ENCODE measurements around the gene UHRF2. TPM values are rescaled to one million over a fixed set of nuclear protein-coding genes. Genes with fewer than 3 reads are reported as not detected.
A peak's percentile ranks its signal among the peaks of the same experiment; 100 is the strongest.

The UHRF2 gene
- total RNA-seq, 1 experiment from 2014 or later, result 45.2 TPM

DNA sequence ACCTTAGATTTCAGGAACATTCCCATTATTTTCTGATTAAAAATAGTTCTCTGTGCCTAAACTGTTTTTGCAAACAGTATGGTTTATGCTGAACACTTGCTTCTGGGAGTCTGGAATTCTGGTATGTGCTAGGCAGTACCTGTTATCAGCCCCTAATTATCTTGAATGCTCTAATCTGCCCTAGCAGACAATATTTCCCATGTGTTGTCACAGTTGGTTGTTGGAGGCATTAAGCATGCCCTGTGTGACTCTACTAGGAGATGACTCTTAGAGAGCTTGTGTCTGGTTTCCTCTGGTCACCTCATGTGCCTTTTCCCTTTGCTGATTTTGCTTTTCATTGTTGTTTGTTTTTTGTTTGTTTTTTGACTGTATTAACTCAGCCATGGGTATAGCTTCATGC lies 36.6 kb downstream of the UHRF2 start:
- Histone ChIP-seq H3K79me2 (ENCODE audit: insufficient read depth, low read length) (peaks cover 5% of the 10 kb centered on the region; the same call in 1 of the 2 replicates), H4K5ac (ENCODE audit: insufficient read length, low read depth, low read length) (no peak overlapping the region), H3K56ac (ENCODE audit: insufficient read length, low read depth, low read length) (no peak overlapping the region), H3K4me2 (ENCODE audit: insufficient read depth, insufficient read length, low read length) (no peak overlapping the region), H4K8ac (replicated peaks; ENCODE audit: insufficient read length, low read depth, low read length) (no peak overlapping the region), H3K27me3 (ENCODE audit: insufficient read depth, low read length) (no peaks in the 10 kb centered on the region), H2BK5ac (ENCODE audit: insufficient read length, low read length) (no peak overlapping the region), H3T11ph (ENCODE audit: low read length) (no peak overlapping the region), H3K9me3 (ENCODE audit: control insufficient read depth, low read depth, low read length) (no peaks in the 10 kb centered on the region), H2BK120ac (ENCODE audit: low read depth, low read length, poor library complexity, severe bottlenecking) (no peak overlapping the region), H2AK5ac (ENCODE audit: insufficient read length, low read length) (no peak overlapping the region), H2BK15ac (ENCODE audit: low read depth, low read length) (no peak overlapping the region), H2AFZ (ENCODE audit: low read length) (no peak overlapping the region), H4K20me1 (ENCODE audit: control insufficient read depth, insufficient read depth, insufficient read length) (no peaks in the 10 kb centered on the region), H3K23me2 (ENCODE audit: insufficient read length, low read depth, low read length, poor library complexity, severe bottlenecking) (no peaks in the 10 kb centered on the region), H3K27ac (ENCODE audit: insufficient read length, low read depth, low read length) (no peak overlapping the region), H3K14ac (ENCODE audit: insufficient read depth, low read length) (no peak overlapping the region), H3K4me1 (ENCODE audit: insufficient read depth, low read length) (no peaks in the 10 kb centered on the region), H3K23ac (ENCODE audit: insufficient read length, low read depth, low read length) (no peak overlapping the region), H3K9ac (ENCODE audit: extremely low read depth, insufficient read length, low read length) (no peak overlapping the region), H3K79me1 (ENCODE audit: insufficient read depth, low read depth, low read length, poor library complexity, severe bottlenecking) (peaks cover 10% of the 10 kb centered on the region), H3K4ac (ENCODE audit: low read depth, low read length) (no peak overlapping the region), H2BK12ac (ENCODE audit: insufficient read length, low read depth, low read length) (no peak overlapping the region), H4K91ac (ENCODE audit: insufficient read length, low read depth, low read length) (no peak overlapping the region), H3K18ac (ENCODE audit: insufficient read length, low read depth, low read length) (no peak overlapping the region), H2BK20ac (ENCODE audit: low read depth, low read length, poor library complexity, severe bottlenecking) (no peak overlapping the region)
- Mint-ChIP-seq H3K27ac (peak overlapping the region in 1 of 3 experiments; percentile 6; a peak in 2 of 7 replicates), H3K27me3 (ENCODE audit: low read depth) (no peaks in the 10 kb centered on the region), H3K9me3 (no peaks in the 10 kb centered on the region), H3K4me1 (peaks cover 23 to 25% of the 10 kb centered on the region in 2 experiments), H3K4me3 (no peak overlapping the region), H3K36me3 (ENCODE audit: insufficient read depth in 1 of 3, low read depth in 3 of 3) (peaks cover 4 to 10% (median 5%) of the 10 kb centered on the region in 3 experiments; a peak in 5 of 7 replicates)
- DNase-seq, result no peak
- TF ChIP-seq CTCF (conservative IDR thresholded peaks at IDR 0.05), result no peak
